ENCODE data around the gene TPTE. TPM values are rescaled to one million over a fixed set of nuclear protein-coding genes. Genes with fewer than 3 reads are reported as not detected.
"Not testable (repeated sequence)": the region's sequence is repeated elsewhere in the genome, so short reads cannot be mapped to it uniquely, and the experiment has no call there.

Gene TPTE
- polyA plus RNA-seq, 4 donors: not detected

DNA sequence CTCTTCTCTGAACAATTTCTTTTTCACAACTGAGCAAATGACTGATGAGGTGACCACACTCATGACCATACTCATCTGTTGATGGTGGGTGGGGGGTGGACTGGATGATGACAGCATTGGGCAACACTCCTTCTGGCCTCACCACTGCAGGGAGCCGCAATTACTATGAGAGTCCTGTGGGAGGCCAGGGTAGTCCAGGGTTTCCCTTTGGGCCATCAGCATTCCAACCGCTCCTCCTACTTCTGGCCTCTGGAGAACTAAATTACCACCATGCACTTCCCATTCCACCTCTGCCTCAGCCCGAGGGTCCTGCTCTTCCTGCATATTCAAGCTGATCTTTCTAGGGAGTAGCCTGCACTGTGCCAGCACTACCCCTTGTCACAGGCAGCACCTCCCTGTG, 94.7 kb downstream of the TPTE start:
- DNase-seq (ENCODE audit: low read depth in 4 of 4, low spot score in 3 of 4): not testable (repeated sequence)

DNA sequence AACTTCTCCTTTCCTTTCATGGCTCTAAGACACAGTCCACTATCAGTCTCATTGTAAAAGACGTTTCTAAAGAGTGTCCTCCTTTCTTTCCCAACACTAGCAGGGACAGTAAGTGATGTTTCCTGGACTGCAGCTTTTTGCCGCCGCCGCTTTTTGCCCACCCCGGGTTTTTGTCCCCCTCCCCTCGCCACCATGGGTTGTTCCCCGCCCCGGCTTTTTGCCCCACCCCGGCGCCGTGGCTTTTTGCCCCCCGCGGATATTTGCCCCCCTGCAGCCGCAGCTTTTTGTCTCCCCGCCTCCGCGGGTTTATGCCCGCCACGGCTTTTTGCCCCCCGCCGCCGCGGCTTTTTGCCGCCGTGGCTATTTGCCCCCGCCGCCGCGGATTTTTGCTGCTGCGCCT, 95.2 kb downstream of the TPTE start:
- DNase-seq (ENCODE audit: low read depth in 4 of 4, low spot score in 3 of 4): no peak

DNA sequence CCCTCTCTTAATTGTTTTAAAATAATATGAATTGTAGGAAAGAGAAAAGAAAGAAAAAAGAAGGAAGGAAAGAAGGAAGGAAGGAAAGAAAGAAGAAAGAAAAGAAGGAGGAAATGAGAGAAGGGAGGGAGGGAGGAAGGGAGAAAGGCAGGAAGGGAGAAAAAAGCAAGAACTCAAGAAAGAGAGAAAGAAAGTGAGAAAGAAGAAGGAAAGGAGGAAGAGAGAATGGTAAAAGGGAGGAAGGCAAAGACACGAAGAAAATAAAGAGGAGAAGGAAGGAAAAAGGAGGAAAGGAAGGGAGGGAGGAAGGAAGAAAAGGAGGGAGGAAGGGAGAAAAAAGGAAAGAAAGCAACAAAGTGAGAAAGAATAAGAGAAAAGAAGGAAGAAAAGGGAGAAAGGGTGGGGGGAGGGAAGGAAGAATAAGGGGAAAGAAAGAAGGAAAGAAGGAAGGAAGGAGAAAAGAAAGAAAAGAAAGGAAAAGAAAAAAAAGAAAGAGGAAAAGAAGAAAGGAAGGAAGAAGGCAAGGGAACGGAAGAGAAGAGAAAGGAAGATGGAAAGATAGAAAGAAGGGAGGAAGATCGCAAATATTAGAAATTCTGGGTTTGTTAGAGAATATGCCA, 95.9 kb downstream of the TPTE start:
- DNase-seq (ENCODE audit: low read depth in 4 of 4, low spot score in 3 of 4): not testable (repeated sequence)

DNA sequence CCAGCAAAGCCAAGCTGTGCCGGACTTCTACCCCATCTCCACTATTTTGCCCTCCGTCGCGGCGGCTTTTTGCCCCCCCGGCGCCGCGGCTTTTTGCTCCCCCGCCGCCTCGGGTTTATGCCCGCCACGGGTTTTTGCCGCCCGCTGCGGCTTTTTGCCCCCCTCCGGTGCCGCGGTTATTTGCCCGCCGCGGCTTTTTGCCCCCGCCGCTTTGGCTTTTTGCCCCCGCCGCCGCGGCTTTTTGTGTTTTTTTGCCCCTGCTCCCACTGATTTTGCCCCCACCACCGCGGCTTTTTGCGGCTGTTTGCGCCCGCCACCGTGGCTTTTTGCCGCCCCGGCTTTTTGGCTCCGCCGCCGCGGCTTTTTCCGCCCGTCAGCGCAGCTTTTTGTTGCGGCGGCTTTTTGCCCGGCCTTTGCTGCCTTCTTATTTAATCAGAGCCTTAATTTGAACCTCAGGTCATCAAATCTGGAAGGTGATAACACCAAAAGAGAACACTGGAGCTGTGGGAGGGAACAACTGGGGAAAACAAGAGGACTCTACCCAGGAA, 106.0 kb downstream of the TPTE start:
- DNase-seq (ENCODE audit: low read depth in 4 of 4, low spot score in 3 of 4): no peak

DNA sequence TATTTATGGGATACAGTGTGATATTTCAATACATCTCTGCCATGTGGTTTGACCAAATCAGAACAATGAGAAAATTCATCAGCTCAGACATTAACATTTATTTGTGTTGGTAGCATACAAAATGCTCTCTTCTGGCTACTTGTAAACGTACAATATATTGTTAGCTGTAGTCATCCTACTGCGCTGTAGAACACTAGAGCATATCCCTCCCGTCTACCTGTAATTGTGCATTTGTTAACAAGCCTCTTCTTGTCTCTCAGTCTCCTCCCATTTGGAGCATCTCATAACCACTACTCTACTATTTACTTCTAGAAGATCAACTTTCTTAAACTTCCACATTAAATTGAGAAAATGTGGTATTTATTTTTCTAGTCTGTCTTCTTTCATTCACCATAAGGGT, 107.9 kb downstream of the TPTE start:
- not testable (repeated sequence) for DNase-seq (ENCODE audit: low read depth in 4 of 4, low spot score in 3 of 4)

DNA sequence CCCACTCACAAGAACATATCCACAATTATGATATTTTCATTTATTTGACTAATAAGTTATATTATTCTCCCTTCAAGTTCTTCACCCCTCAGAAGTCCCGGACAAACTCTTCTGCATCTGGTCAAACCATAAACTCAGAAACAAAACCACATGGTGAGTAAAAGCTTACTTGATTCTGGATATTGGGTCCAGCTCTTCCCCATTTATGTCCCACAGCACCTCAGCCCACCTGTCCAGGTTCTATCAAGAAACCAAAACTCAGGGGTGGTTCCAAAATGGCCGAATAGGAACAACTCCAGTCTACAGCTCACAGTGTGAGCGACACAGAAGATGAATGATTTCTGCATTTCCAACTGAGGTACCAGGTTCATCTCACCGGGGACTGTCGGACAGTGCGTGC, 109.4 kb downstream of the TPTE start:
- not testable (repeated sequence) for DNase-seq (ENCODE audit: low read depth in 4 of 4, low spot score in 3 of 4)

DNA sequence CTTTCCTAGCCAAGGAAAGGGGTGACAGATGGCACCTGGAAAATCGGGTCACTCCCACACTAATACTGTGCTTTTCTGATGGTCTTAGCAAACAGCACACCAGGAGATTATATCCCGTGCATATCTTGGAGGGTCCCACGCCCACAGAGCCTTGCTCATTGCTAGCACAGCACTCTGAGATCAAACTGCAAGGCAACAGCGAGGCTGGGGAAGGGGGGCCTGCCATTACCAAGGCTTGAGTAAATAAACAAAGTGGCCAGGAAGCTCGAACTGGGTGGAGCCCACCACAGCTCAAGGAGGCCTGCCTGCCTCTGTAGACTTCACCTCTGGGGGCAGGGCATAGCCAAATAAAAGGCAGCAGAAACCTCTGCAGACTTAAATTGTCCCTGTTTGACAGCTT, 109.9 kb downstream of the TPTE start:
- not testable (repeated sequence) for DNase-seq (ENCODE audit: low read depth in 4 of 4, low spot score in 3 of 4)

DNA sequence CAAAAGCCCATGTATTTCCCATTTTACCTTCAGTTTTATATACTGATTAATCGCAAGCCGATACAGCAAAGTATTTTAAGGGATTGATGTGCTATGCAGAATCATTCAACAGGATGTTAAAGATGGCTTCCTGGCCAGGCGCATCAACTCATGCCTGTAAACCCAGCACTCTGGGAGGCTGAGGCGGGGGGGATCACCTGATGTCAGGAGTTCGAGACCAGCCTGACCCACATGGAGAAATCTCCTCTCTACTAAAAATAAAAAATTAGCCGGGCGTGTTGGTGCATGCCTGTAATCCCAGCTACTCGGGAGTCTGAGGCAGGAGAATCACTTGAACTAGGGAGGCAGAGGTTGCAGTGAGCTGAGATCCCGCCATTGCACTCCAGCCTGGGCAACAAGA, 116.8 kb downstream of the TPTE start:
- DNase-seq (ENCODE audit: low read depth in 4 of 4, low spot score in 3 of 4): not testable (repeated sequence)

DNA sequence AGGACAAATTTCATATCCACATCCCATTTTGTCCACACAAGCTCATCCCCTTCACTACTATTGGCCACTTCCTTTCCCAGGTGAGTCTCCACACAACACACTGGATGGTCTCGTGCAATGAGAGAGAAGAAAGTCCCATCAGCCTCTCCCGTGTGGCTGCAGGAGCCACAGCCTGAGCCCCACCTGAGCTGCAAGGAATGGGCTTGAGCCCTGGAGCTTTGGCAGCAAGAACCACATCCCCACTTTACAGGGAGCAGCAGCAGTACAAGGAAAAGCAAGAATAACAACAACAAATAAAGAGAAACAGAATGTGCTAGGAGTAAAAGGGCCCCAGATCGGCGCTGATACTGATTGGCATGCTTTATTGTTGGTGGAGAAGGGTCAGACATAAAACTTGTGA, 117.7 kb downstream of the TPTE start:
- no peak for DNase-seq (ENCODE audit: low read depth in 4 of 4, low spot score in 3 of 4)

DNA sequence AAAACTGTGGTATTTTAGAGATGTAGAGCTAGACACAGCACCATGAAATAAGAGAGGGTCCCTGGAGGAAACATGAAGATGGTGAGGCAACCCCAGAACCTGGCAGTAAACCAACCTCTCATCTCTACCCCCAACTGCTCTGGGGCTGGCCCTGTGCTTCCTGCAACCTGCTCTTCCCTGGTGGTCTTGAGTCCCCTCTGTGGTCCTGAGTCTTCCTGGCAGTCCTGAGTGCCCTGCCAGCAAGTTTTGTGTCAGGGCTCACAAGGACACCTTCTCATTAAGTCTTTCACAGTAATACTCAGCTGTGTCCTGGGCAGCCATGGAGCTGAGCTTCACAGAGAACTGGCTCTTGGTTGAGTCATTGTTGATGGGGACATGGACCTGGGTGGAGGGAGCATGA, 118.4 kb downstream of the TPTE start:
- not testable (repeated sequence) for DNase-seq (ENCODE audit: low read depth in 4 of 4, low spot score in 3 of 4)

DNA sequence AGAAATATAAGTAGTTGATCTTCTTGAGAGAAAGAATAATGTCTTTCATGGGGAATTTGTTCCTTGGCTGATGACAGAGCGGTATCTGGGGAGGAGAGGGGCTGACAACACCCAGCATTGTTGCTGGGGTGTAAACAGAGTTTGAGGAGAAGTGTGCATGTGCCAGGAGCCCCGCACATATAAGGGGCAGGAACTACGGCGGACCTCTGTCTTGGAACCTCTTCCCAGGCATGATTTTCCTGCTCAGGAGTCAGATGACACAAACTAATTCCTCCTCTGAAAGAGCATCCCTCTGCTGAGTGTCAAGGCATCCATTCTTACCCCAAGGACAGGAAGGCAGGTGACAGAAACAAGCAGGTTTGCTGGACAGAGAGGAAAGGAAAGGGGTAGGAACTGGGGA, 119.1 kb downstream of the TPTE start:
- no peak for DNase-seq (ENCODE audit: low read depth in 4 of 4, low spot score in 3 of 4)

DNA sequence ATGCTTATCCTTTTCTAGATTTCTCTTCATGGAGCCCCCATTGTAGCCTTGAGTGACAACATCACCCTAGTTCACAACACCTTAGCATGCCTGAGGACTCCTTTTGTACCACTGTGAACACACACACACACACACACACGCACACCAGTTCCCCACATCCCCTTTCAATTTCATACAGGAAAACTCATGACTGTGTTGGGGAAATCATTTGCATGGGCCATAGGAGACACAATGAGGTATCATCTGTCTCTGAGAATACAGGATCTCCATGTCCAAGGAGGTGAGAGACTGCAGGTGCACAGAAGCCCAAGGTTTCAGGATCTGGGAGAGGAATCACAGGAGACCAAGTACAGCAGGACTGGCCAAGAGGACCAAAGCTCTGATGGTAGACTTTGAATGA, 119.7 kb downstream of the TPTE start:
- no peak for DNase-seq (ENCODE audit: low read depth in 4 of 4, low spot score in 3 of 4)

DNA sequence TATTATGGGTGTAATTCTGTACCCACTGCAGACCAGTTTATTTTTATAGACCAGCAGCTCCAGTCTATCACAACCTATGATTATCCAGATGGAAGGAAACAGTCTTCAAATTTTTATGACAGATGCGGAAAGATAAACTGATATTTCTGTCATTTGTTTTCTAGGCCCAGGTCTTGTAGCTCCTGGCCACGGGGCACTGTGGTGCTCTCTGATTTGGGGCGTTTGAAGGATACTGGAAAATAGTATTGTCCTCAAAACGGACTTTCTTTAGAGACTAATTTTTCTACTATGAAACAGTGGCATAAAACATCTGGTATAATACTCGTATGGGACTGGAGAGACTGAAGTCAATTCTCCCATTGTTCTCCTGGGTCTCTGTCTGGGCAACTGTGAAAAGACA, 124.3 kb downstream of the TPTE start:
- not testable (repeated sequence) for DNase-seq (ENCODE audit: low read depth in 4 of 4, low spot score in 3 of 4)

DNA sequence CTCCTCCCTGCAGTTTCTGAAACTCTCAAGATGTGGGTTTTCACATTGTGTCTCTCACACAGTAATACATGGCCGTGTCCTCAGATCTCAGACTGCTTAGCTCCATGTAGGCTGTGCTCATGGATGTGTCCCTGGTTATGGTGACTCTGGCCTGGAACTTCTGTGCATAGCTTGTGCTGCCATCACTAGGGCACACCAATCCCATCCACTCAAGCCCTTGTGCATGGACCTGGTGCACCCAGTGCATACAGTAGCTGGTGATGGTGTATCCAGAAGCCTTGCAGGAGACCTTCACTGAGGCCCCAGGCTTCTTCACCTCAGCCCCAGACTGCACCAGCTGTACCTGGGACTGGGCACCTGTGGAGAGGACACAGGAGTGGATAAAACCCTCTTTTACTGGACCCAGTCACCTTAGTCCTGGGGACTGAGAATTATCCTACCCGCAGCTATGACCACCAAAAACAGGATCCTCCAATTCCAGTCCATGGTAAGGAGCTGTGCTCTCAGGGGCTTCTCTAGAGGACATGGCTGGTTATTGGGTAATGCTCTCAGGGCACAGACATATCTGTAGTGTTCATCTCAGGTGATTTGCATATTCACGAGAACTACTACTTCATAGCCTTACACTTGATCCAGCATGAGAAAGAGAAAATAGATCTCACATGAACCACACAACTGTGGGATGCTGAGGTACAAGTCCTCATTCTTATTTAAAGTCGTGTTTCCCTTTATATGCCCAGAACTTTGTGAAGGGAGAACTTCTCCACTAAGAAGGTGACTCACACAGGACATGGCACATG, 128.2 kb downstream of the TPTE start:
- DNase-seq (ENCODE audit: low read depth in 4 of 4, low spot score in 3 of 4): not testable (repeated sequence)

DNA sequence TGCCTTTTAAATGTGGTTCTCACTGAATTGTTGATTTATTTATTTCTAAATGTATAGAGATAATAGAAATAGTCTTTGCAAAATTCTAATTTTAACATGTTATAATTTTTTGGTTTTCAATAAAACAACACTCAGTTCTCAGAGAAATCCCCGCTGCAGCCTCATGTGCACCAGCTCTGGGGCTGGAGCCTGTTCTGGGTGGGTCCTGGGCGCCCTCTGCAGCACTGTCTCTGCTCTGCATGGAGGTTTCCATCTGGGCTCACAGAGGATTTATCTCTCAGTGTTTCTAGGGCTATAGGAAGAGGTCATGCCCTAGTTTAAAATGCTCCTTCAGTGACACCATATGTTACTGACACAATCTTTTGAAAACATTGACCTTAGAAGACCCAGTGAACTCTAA, 128.9 kb downstream of the TPTE start:
- not testable (repeated sequence) for DNase-seq (ENCODE audit: low read depth in 4 of 4, low spot score in 3 of 4)

All from left renal pelvis (tissue), 4 donors.